H1 (cell line): ENCODE results near the gene ZNF677. TPM values are rescaled to one million over a fixed set of nuclear protein-coding genes. Genes with fewer than 3 reads are reported as not detected.

Experiments
- CTCF ChIP-seq, 3 experiments: IDR thresholded peaks; 1 replicate in 2 of 3; 2 replicates in 1 of 3; pipeline versions ENCODE4 v1.5.1 to v1.6.1; 2011; ENCODE audit warnings: low read length in 3 of 3, mild to moderate bottlenecking in 3 of 3, inconsistent platforms in 2 of 3, low read depth in 1 of 3, moderate library complexity in 1 of 3; ENCODE audit not compliant: insufficient read depth in 1 of 3; ENCODE audit errors: control extremely low read depth in 1 of 3
- E2F6 ChIP-seq: IDR thresholded peaks from 2 replicates; pipeline ENCODE4 v1.6.1; 2012; ENCODE audit warnings: inconsistent platforms
- NRF1 ChIP-seq: IDR thresholded peaks from 2 replicates; pipeline ENCODE4 v1.6.1; 2011; ENCODE audit warnings: mild to moderate bottlenecking, low read depth, low read length, improper control_type of control experiment
- RXRA ChIP-seq: IDR thresholded peaks from 2 replicates; pipeline ENCODE4 v1.6.1; 2011; ENCODE audit warnings: low read depth, mild to moderate bottlenecking, low read length, moderate library complexity; ENCODE audit not compliant: insufficient read depth
- polyA plus RNA-seq, 7 experiments: library from polyadenylated mRNA; depleted of rRNA in 3 of 7; stranded (reverse) in 5 of 7; unstranded in 2 of 7; fragments of >200 nt in 5 of 7; fragments of 200-250 nt in 2 of 7; gene quantifications; 1 replicate in 5 of 7; 2 replicates in 1 of 7; 4 replicates in 1 of 7; pipeline versions ENCODE4 v1.2.1 to v1.2.3, GENCODE V29; 2011 to 2013; ENCODE audit warnings: missing spikeins in 2 of 7, mixed read lengths in 2 of 7
- total RNA-seq: library from RNA; stranded (reverse); fragmentation: NEBNext Ultra II Directional; extraction: Animal tissue kit (Norgen Biotek cat#: 25700); gene quantifications from 2 replicates; pipeline ENCODE4 v1.2.1, GENCODE V29; 2021

ZNF677 gene
- total and polyA plus RNA-seq, 2 of the 8 experiments (the other 6 are each of a cell fraction or from before 2014, with no cell fraction given) = 29.6 to 37.0 TPM

GRCh38 chr19:53294786-53295441 lies 40.2 kb upstream of the ZNF677 start (continued):
- TF ChIP-seq CTCF (IDR thresholded peaks at IDR 0.05; ENCODE audit: control extremely low read depth in 1 of 3, insufficient read depth in 1 of 3, low read depth in 1 of 3, low read length in 3 of 3) (no peak), NRF1 (no peak), RXRA (no peak), E2F6 (peak; percentile 23; the same call in 1 of the 2 replicates)
